Measurements from ENCODE around the gene UNC79.

The UNC79 gene

DNA sequence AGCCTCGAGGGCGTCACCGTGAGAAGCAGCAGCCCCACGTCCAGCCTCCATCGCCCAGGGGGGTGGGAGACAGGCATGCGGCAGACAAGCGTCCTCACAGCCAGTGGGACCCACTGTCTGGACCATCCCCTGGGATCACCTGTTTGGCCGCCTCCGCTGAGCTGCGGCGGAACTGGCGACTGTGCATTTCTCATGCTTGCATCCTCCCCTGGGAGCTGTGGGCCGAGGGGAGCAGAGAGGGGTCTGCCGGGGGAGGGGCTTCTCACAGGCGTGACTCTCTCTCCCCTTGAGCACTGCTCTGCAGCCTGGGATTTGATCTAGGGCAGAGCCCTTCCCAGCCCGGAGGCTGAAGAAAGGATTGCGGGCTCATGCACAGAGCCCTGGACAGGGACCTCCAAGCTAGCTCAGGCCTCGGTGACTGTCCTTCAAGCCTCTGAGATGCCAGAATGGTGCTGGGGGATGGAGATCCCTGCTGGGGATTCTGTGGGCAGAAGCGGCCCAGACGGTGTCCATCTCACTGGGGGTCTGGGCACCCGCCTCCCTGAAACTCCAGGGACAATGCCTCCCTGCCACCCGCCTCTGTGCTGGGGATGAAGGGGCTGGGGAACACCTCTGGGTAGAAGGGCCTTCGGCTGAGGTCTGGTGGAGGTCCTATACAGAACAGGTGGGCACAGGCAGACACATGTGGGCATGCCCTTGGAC is 296.5 kb downstream of the UNC79 start:
- DNase-seq, result no peak

DNA sequence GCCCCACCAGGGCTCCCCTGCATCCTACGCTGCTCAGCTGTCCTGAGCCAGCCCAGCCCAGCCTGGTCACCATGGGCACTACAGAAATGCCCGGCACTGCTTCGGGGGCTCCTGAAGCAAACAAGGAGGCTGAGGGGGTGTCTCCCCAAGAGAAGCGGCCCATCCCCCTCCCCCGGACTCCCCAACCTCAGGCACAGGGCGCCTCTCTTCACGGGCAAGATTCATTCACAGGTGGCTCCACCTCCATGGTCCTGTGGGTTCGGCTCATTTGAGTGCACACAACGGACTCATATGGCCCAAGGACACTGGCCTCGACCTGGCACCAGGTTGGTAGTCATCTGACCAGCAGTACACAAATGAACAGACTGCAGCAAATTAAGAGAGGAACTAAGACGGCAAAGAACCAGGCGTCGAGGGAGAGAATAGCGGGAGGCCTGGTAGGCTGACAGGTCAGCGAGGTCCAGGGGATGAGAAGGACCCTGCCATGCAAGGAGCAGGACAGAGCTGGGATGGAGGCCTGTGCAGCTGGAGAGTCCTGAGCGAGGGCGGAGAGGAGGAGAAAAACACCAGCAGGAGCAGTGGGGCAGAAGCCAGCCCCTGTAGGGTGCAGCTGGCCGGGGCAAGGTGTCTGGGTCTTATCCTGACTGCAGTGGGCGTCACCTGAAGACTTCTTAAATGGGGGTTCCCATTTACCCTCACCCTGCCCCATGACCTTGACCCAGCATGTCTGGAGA is 297.3 kb downstream of the UNC79 start:
- no peak for DNase-seq

DNA sequence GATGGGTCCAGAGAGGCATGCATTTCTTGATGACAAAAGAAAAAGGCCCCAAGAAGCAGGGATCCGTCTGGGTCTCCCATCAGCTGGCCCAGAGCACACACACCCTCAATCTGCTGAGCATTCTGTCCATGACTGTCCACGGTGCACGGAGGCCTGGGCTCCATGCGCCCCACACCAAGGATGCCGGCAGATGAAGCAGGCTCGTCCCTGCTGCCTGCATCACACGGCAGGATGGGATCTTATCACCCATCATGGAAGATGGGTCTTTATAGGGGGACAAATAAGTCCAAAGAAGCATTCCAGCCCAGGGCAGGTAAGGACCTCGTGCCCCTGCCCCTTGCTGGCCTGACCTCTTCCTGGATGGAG is 297.9 kb downstream of the UNC79 start:
- DNase-seq, result no peak

DNA sequence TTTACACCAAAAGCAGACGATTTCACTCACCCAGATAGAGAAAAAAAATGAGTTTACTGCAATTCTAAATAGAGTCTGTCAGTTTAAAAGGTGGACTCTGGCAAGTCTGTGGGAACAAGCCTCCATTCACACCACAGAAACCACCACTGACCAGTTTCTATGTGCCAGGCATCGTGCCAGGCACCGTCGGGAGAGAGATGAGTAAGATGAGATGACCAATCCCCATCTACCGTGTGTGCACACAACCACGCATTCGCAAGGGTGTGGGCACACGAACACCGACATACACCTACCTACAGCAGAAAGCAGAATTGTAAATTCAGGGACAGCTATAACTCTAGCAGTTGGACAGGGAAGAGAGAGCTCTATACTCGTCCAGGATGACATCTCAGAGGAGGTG is 299.3 kb downstream of the UNC79 start:
- DNase-seq, result peak in 40 of 58 donors; percentile 18 to 82 (median 42)

DNA sequence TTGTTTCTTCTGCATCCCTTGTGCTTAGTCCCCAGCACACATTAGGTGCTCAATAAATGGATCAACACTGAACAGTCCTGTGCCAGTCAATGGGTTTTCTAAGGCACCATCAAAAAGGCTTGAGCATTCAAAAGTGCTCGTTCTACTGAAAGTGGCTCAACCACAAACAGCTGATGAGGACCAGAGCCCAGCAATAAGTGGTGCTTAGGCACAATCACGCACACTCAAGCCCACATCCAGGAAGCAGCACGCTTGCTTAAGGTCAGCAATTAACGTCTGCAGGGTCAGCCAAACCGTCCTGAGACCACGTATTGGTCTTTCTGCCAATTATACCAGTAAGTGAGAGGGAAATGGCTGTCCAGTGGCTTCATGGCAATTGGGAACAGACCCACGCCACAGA is 301.0 kb downstream of the UNC79 start:
- DNase-seq, result no peak

DNA sequence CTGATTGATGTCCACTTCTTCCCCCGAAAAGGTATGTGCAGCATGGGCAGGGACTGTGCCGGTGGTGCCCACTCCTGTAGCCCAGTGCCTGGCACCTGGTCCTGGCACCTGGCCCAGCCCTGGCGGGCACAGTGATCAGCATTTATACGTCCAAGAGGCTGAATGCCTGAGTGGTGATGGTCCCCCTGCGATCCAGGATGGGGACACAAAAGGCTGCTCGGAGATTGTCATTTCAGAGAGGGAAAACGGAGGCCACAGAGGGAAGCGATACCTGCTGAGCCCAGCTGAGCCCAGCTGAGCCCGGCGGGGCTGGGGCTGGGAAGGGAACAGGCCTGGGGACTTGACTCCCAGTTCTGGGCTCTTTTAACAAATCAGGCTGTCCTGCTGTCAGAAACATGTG is 301.8 kb downstream of the UNC79 start:
- DNase-seq, result no peak

DNA sequence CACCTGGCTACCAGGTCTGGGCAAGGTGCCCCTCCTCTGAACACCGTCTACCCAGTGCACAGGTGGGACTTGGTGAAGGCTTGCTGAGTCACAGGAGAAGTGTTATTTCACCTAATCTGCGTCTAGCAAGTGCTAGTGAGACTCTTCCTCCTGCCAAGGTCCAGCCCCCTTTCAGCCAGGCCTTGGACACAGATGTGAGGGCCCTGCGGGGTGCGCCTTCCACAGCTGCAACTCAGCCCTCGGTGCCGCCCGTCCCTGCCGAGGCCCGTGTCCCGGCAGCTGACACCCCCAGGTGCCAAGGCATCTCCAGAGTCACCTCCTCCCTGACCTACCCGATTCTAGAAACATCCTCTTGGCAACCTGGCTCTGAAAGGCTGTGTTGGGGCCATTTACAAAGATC is 302.5 kb downstream of the UNC79 start:
- peak in 5 of 58 donors; percentile 14 to 53 (median 40) for DNase-seq

DNA sequence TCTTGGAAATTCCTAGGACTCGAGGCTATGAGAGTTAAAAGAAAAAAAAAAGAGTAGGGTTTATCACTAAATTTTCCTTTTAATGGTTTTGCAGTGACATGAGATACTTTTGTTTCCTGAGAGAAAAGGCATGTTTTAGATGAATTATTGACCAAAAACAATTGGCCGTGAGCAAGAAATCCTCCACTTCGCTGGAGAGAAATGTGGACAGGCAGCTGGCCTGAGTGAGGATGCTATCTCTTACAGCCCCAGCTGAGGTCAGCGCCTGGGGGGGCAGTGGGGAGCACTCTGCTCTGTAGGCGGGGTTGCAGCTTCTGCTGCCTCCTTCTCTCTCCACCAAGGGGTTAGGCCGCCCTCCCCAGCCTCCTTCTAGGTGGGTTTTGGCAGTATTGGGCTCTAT is 302.9 kb downstream of the UNC79 start:
- DNase-seq, result peak in 20 of 58 donors; percentile 11 to 62 (median 38)

DNA sequence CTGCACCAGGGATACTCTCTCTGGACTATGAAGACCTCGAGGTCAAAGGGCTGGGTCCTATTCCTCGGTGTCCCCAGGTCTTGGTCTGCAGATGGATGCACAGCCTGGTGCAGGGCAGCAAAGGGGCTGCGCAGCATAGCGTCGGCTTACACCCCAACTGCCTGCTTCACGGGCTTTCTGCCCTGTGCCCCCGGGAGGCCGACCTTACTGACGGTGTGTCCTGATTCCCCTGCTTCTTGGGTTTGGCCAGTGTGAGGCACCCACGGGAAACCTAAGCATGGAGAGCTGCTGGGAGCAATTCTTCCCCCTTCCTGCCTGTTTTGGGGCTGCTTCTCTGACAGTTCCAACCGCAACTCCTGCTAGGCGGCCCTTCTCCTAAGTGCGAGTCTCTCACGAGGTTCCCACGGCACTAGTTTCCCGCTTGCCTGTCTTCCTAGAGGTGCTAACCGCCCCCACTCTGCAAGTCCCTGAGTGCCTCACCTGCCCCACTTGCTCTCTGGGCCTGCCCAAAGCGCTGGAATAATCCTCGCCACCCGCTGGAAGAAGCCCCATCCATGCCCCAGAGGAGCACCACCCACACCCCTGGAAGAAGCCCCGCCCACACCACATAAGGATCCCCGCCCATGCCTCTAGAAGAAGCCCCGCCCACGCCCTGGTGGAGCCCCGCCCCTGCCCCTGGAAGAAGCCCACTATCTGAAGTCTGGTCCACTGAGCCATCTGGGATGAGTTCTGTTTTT is 303.5 kb downstream of the UNC79 start:
- DNase-seq, result peak in 2 of 58 donors; percentile 10 to 26

DNA sequence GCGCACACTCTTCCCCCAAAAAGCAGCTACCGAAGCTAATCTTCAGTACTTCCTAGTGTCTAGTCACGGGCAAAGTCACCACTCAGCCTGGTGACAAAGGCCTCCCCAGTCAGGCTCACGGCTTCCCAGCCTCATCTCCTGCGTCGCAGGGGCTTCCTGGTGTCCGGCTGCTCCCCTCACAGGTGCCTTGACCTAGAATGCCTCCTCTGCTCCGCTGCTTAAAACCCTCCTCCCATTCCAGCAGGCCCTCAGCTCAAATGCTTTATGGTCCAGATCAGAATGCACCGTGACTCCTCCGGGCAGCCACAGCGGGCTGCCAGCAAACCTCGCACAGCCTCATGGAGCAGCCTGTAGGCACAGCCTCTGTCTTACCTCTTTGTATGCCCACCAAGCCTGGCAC is 304.5 kb downstream of the UNC79 start:
- no peak for DNase-seq

DNA sequence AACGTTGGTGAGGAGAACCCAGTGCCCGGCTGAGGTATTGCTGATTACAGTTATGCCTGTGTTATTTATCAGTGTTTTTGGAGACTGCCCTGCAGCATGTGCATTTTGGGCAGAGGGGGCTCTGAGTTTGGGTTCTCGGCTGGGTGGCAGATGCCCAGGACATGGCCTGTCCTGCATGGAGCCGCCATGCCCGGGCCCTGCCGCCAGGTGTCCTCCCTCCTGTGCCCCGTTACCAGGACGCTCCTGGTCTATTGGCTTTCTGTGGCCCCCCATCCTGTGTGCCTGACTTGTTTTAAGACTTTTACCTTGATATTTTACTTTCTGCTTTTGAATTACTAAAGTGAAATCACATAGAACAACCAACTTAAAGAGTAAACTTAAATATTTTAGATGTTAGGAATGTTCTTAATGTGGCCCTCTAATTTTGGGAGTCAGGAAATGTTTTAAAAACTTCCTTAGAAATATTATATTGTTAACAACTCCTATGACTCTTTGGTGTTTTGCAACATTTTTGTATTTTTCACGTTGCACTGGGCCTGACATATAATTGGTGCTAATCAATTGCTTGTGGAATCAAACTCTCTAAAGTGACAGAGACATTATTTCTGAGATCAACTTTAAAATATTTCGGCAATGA is 305.8 kb downstream of the UNC79 start:
- no peak for DNase-seq

DNA sequence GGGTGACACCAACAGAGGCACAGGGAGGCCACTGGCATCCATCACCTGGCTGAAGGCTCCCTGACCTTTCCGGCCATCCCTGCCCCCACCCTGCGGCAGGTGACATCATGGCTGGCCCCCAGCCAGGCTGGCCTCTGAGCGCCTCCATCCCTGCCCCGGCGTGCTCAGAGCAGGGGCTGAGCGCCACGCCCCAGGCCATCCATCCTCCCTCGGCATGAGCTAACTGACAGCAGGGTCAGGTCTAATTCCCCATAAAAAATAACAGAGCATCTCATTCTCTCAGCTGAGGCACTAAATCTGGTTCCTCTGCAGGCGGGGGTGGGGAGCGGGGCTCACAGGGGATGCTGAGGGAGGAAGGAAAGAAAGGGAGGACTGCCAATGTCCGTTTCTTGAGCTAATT is 306.9 kb downstream of the UNC79 start:
- peak in 1 of 58 donors; percentile 29 for DNase-seq

DNA sequence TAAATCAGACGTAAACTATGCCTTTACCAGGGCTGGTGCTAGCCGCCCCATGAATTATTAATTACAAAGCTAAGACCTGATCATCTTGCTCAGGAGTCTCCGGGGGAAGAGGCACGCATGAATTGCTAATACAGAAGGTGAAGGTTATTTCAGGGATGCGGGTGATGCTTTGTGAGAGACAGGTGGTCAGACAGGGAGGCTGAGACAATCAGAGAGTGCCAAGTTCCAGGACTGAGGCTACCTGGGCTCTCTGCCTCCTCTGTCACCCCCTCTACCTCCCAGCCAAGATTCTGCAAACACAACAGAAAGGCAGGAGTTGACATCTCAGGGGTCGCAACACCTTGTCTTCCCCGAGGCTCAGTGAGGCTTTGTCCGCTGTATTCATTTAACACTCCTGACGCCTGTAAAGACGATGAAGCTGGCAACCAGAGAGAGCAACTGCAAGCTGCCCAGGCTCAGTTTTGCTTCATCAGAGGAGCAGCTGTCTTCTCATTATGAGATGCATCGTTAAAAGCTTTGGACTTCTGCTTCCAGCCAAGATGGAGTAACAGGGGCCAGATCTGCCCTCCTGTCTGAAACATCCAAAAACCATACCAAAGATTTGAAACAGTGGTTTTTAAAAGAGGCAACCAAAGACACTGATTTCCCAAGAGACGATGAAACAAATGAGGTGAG is 311.0 kb downstream of the UNC79 start:
- DNase-seq, result no peak

DNA sequence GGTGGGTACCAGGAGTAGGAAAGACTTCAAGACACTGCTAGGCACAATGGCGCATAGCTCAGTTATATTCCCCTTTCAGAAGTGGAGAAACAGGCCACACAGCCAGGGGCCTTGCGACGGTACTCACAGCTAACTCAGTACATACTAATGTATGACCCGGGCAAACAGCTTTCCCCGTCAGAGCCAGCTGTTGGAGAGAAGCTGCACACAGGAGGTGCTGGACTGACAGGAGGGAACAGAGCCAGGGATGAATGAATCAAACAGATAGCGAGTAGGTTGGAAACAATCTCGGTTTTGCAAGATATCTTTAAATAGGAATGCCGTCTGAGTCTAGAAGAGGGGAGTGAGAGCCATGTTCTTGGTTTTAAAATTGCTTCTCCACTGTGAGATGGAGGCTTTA is 312.0 kb downstream of the UNC79 start:
- peak in 12 of 58 donors; percentile 6 to 55 (median 26) for DNase-seq

DNA sequence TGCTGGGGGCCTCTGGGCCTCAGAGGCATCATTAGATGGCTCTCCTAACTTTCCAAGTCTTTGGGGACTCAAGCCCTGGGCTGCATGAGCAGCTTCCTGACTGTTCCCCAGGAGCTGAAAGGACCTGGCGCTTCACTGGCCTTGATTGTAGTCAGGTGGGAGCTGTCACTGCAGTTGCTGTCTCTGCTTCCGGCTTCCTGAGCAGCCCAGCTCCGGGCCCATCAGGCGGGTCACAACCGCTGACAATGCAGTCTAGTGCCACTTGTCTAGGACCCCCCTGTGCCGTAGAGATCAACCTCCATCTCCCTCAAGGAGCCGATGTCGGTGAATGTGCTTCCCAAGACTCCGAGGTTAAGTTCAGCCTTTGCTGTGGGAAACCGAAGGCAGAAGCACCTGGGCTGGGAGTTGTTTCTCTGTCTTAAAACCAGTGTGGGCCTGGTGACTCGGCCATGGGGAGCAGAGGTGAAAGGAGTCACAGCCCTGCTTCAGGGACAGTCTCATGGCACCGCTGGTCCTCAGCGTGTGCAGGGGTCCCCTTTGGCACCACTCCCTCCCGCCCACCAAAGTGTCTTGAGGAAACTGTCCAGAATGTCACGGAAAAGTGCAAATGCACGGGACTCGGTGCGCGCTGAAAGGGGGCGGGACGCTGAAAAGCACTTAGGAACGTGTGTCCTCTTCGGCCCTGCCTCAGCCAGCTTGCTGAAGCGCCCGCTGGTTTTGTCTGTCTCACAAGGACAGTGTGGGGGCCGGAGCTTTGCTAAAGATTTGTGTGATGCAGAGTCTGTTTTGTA is 312.7 kb downstream of the UNC79 start:
- DNase-seq, result peak in 5 of 58 donors; percentile 21 to 57 (median 38)

DNA sequence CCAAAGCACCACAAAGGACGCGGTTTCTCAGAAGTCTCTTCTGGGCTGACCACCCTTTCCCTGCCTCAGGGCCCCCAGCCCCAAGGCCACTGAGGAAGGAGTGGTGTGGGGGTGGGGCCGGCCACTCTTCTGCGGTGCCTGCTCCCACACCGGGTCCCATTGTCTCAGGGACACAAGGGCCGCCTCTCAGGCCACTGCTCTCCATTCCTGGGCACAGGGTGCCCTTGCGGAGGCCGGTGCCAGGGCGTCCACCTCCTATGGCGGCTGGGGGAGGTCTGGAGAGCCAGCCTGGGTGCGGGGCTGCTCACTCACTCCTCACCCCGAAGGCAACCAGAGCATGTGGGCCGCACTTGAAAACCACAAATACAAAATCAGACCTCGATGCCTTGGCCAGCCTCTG is 313.4 kb downstream of the UNC79 start:
- DNase-seq, result peak in 33 of 58 donors; percentile 12 to 84 (median 51)

DNA sequence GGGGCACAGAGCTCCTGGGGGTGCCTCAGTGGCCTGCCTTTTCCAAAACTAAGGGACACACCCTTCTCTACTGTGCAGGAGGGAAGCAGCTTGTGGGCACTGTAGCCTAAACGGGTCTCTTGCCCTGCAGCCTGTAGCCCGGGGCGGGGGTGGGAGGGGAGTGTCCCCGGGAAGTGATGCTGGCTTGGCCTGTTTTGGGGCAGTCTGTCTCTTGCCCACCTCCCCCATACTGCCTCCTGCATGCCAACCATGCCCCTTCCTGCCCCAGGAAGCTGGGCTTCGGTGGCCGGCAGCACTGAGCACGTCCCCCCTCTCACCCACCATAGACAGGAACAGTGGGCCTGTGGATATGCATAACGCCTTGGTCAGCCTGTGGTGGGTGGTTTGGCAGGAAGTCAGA is 314.1 kb downstream of the UNC79 start:
- DNase-seq, result no peak

DNA sequence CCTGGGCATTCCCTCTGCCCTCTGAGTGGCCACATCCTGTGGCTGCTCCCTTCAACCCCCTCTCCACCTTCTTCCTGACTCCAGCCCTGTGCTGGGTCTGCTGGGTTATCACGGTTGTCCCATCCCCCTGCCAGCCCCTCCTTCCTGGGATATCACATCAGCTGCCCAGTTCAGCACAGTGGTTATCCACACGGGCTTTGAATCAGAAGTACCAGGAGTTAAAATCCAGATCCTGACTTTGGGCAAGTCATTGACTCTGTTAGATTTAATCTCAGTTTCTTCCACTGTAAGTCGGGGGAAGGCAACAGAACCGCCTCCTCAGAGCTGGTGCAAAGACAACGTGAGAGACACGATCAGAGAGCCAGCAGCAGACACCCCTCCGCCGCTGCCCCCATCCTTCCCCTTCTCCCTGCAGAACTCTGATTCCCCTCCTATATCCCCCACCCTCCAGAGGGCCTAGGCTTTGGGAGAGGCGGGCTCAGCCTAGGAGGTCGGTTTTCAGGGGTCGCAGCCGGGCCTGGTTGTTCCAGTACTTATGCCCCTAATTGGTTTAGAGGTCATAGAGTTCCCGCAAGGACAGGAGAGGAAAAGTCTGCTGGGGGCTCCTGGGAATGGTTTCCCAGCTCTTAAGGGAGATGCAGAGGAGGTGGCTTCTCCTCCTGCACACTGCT is 315.0 kb downstream of the UNC79 start:
- no peak for DNase-seq

DNA sequence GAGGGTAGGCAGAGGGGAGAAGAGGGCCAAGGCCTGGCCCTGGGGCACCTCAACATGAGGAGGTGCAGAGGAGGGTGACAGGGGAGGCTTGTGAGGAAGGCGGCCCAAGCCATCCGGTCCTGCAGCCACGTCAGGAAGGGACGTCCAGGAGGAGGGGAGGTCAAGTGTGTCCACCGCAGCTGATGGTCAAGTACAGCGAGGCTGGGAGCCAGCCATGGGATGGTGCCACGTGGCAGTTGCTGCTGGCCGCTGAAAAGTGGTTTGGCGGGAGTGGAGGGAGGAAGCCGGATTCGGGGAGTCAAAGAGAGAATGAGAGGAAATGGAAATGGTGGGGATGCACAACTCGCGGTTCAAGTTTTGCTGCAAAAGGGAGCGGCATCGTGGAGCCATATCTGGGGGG is 316.4 kb downstream of the UNC79 start:
- DNase-seq, result peak in 30 of 58 donors; percentile 9 to 71 (median 41)

DNA sequence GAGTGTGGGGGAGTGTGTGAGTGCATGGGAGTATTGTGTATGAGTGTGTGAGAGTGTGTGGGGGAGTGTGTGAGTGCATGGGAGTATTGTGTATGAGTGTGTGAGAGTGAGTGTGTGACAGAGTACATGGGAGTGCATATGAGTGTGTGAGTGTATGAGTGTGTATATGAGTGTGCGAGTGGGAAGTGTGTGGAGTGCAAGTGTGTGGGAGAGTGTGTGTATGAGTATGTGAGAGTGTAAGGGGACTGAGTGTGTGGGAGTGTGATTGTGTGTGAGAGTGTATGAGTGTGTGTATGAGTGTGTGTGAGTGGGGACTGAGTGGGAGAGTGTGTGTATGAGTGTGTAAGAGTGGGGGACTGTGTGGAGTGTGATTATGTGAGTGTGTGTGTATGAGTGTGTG is 316.8 kb downstream of the UNC79 start:
- DNase-seq, result no peak

Measured in anterior cingulate cortex (tissue), 58 donors.